ENCODE results near the gene CCDC148.
"Not testable (repeated sequence)": the region's sequence is repeated elsewhere in the genome, so short reads cannot be mapped to it uniquely, and the experiment has no call there.

Gene CCDC148

GRCh38 chr2:158350751-158351465 is 105.6 kb downstream of the CCDC148 start:
- FAIRE-seq = not testable (repeated sequence)

- no peak for FAIRE-seq
Observed at GRCh38 chr2:158346032-158346431, 110.5 kb downstream of the CCDC148 start.

GRCh38 chr2:158339513-158339912 is 117.0 kb downstream of the CCDC148 start:
- no peak for FAIRE-seq

- FAIRE-seq = no peak
Observed at GRCh38 chr2:158337018-158337417, 119.5 kb downstream of the CCDC148 start.

- FAIRE-seq = not testable (repeated sequence)
Observed at GRCh38 chr2:158331799-158332198, 124.8 kb downstream of the CCDC148 start.

GRCh38 chr2:158325782-158326340 is 130.7 kb downstream of the CCDC148 start:
- no peak for FAIRE-seq

GRCh38 chr2:158325031-158325781 is 131.3 kb downstream of the CCDC148 start:
- FAIRE-seq = no peak

GRCh38 chr2:158323381-158323780 is 133.2 kb downstream of the CCDC148 start:
- no peak for FAIRE-seq

- FAIRE-seq = no peak
Observed at GRCh38 chr2:158321264-158321663, 135.3 kb downstream of the CCDC148 start.

- no peak for FAIRE-seq
Observed at GRCh38 chr2:158319269-158319668, 137.3 kb downstream of the CCDC148 start.

GRCh38 chr2:158317642-158318041 is 138.9 kb downstream of the CCDC148 start:
- FAIRE-seq = no peak

- FAIRE-seq = no peak
Observed at GRCh38 chr2:158315803-158316414, 140.6 kb downstream of the CCDC148 start.

GRCh38 chr2:158315000-158315399 is 141.6 kb downstream of the CCDC148 start:
- no peak for FAIRE-seq

- no peak for FAIRE-seq
Observed at GRCh38 chr2:158313734-158314133, 142.8 kb downstream of the CCDC148 start.

- FAIRE-seq = no peak
Observed at GRCh38 chr2:158312981-158313380, 143.6 kb downstream of the CCDC148 start.

- not testable (repeated sequence) for FAIRE-seq
Observed at GRCh38 chr2:158310407-158310806, 146.1 kb downstream of the CCDC148 start.

- FAIRE-seq = no peak
Observed at GRCh38 chr2:158305501-158305900, 151.1 kb downstream of the CCDC148 start.

GRCh38 chr2:158300394-158300793 is 156.2 kb downstream of the CCDC148 start:
- FAIRE-seq = no peak

- FAIRE-seq = no peak
Observed at GRCh38 chr2:158297606-158298005, 158.9 kb downstream of the CCDC148 start.

GRCh38 chr2:158297120-158297519 is 159.4 kb downstream of the CCDC148 start:
- FAIRE-seq = no peak

GRCh38 chr2:158293722-158294121 is 162.8 kb downstream of the CCDC148 start:
- no peak for FAIRE-seq

GRCh38 chr2:158291544-158292180 is 164.9 kb downstream of the CCDC148 start:
- no peak for FAIRE-seq

GRCh38 chr2:158290225-158290624 is 166.3 kb downstream of the CCDC148 start:
- no peak for FAIRE-seq

All from G401.6 (cell line).